Small intestine (tissue), 7 donors: ENCODE measurements around the gene CLMN. TPM values are rescaled to one million over a fixed set of nuclear protein-coding genes. Genes with fewer than 3 reads are reported as not detected.

Experiments used
- DNase-seq, 2 donors: peaks; one replicate each; pipeline versions ENCODE4 v3.0.0 to v3.0.0-alpha.2; 2013
- FAIRE-seq: peaks from 2 replicates; lab custom pipeline; 2012; peaks lifted over from hg19 to GRCh38; lab: Jason Lieb, UNC
- H3K27ac ChIP-seq, 3 donors: one replicate each; pipeline ENCODE4 v1.5.1; 2013; ENCODE audit warnings: low read length in 2 of 3, mild to moderate bottlenecking in 2 of 3, control low read depth in 1 of 3, inconsistent platforms in 1 of 3, low read depth in 1 of 3, moderate library complexity in 1 of 3
- H3K27me3 ChIP-seq, 3 donors: one replicate each; pipeline ENCODE4 v1.6.1; 2013; ENCODE audit warnings: low read length in 3 of 3, inconsistent platforms in 1 of 3; ENCODE audit not compliant: control insufficient read depth in 3 of 3, insufficient read depth in 3 of 3
- H3K36me3 ChIP-seq, 3 donors: one replicate each; pipeline ENCODE4 v1.6.1; 2013; ENCODE audit warnings: low read length in 3 of 3, inconsistent platforms in 1 of 3, low read depth in 1 of 3, mild to moderate bottlenecking in 1 of 3, moderate library complexity in 1 of 3; ENCODE audit not compliant: control insufficient read depth in 3 of 3, insufficient read depth in 2 of 3
- H3K4me1 ChIP-seq, 3 donors: one replicate each; pipeline ENCODE4 v1.6.1; 2013; ENCODE audit warnings: low read length in 2 of 3, inconsistent platforms in 1 of 3, low read depth in 1 of 3, mild to moderate bottlenecking in 1 of 3, moderate library complexity in 1 of 3; ENCODE audit not compliant: control insufficient read depth in 3 of 3, insufficient read depth in 2 of 3
- H3K4me3 ChIP-seq, 3 donors: one replicate each; pipeline ENCODE4 v1.5.1; 2013; ENCODE audit warnings: low read length in 3 of 3, control low read depth in 1 of 3, inconsistent platforms in 1 of 3, low read depth in 1 of 3, mild to moderate bottlenecking in 1 of 3, moderate library complexity in 1 of 3
- H3K9me3 ChIP-seq, 2 donors: one replicate each; pipeline ENCODE4 v1.6.1; 2013; ENCODE audit warnings: low read depth in 1 of 2, low read length in 1 of 2; ENCODE audit not compliant: control insufficient read depth in 2 of 2, insufficient read depth in 1 of 2
- WGBS, 3 donors: extraction: QIAGEN DNeasy Blood & Tissue Kit; methylation state at CpG; one replicate each; pipeline ENCODE4 v1.1.7; 2013; 5-methylcytosine and 5-hydroxymethylcytosine counted together
- polyA plus RNA-seq, 4 donors: library from polyadenylated mRNA; stranded (reverse) in 3 of 4; unstranded in 1 of 4; fragments of 200-250 nt in 3 of 4; fragments of 120-200 nt in 1 of 4; gene quantifications; one replicate each; pipeline versions ENCODE4 v1.2.1 to v1.2.3, GENCODE V29; 2013
- donor health status: healthy with polysubstance abuse.
- donor health status: control.
- donor health status: control.
- donor health status: Bipolar disorder and iron deficiency.
- donor health status: healthy.

Gene CLMN
- polyA plus RNA-seq, 4 donors: 2.9 to 25.0 (median 5.7) TPM

GRCh38 chr14:95188380-95188779 lies 131.3 kb downstream of the CLMN start:
- FAIRE-seq (no peak), DNase-seq (no peak)
- H3K27ac ChIP-seq: no peak overlapping the region
- peaks cover 0 to 10% of the 10 kb centered on the region in 2 donors for H3K9me3 ChIP-seq
- no peak overlapping the region for H3K4me3 ChIP-seq
- WGBS, 3 donors: 86 to 91% (median 87%) methylated on average over 3 of the region's 3 CpGs
- peaks cover 0 to 23% (median 0%) of the 10 kb centered on the region in 3 donors for H3K36me3 ChIP-seq
- H3K27me3 ChIP-seq: no peaks in the 10 kb centered on the region
- peaks cover 0 to 20% (median 5%) of the 10 kb centered on the region in 3 donors for H3K4me1 ChIP-seq

GRCh38 chr14:95185767-95186392 lies 133.8 kb downstream of the CLMN start:
- Histone ChIP-seq H3K27me3 (no peaks in the 10 kb centered on the region), H3K27ac (peak overlapping the region in 1 of 3 donors; percentile 60), H3K36me3 (peaks cover 0 to 12% (median 0%) of the 10 kb centered on the region in 3 donors), H3K9me3 (peaks cover 0 to 10% of the 10 kb centered on the region in 2 donors), H3K4me3 (no peak overlapping the region), H3K4me1 (peaks cover 0 to 21% (median 10%) of the 10 kb centered on the region in 3 donors)
- DNase-seq: no peak
- FAIRE-seq: no peak
- WGBS, 3 donors: 59 to 84% (median 72%) methylated on average over 11 of the region's 11 CpGs

GRCh38 chr14:95185033-95185766 lies 134.5 kb downstream of the CLMN start:
- DNase-seq (peak; percentile 67), FAIRE-seq (no peak)
- Histone ChIP-seq H3K4me3 (no peak overlapping the region), H3K4me1 (peaks cover 0 to 21% (median 10%) of the 10 kb centered on the region in 3 donors), H3K36me3 (peaks cover 0 to 6% (median 0%) of the 10 kb centered on the region in 3 donors), H3K27me3 (no peaks in the 10 kb centered on the region), H3K27ac (peak overlapping the region in 1 of 3 donors; percentile 79), H3K9me3 (peaks cover 0 to 10% of the 10 kb centered on the region in 2 donors)
- 32 to 49% (median 43%) methylated on average over 12 of the region's 12 CpGs for WGBS, 3 donors

GRCh38 chr14:95184413-95184790 lies 135.3 kb downstream of the CLMN start:
- FAIRE-seq (no peak), DNase-seq (no peak)
- WGBS, 3 donors: 44 to 67% (median 65%) methylated on average over 2 of the region's 2 CpGs
- Histone ChIP-seq H3K4me3 (no peak overlapping the region), H3K4me1 (peaks cover 0 to 21% (median 10%) of the 10 kb centered on the region in 3 donors), H3K27me3 (no peaks in the 10 kb centered on the region), H3K36me3 (peaks cover 0 to 4% (median 0%) of the 10 kb centered on the region in 3 donors), H3K9me3 (peaks cover 0 to 10% of the 10 kb centered on the region in 2 donors), H3K27ac (peak overlapping the region in 2 of 3 donors; percentile 16 to 79)

- 16 to 39% (median 34%) methylated on average over 6 of the region's 6 CpGs for WGBS, 3 donors
- H3K27ac ChIP-seq: peak overlapping the region in 2 of 3 donors; percentile 16 to 79
- H3K27me3 ChIP-seq: no peaks in the 10 kb centered on the region
- H3K36me3 ChIP-seq: peaks cover 0 to 4% (median 0%) of the 10 kb centered on the region in 3 donors
- peaks cover 0 to 21% (median 10%) of the 10 kb centered on the region in 3 donors for H3K4me1 ChIP-seq
- FAIRE-seq: no peak
- H3K4me3 ChIP-seq: no peak overlapping the region
- peak; percentile 35 to 65 for DNase-seq
- peaks cover 0 to 10% of the 10 kb centered on the region in 2 donors for H3K9me3 ChIP-seq
These were observed 135.9 kb downstream of the CLMN start for GRCh38 chr14:95183532-95184412.

GRCh38 chr14:95183082-95183481 lies 136.6 kb downstream of the CLMN start:
- FAIRE-seq (no peak), DNase-seq (no peak)
- WGBS, 3 donors: 74 to 87% (median 77%) methylated on average over 1 of the region's 1 CpG
- H3K9me3 ChIP-seq: peaks cover 0 to 4% of the 10 kb centered on the region in 2 donors
- H3K36me3 ChIP-seq: peaks cover 0 to 4% (median 0%) of the 10 kb centered on the region in 3 donors
- peak overlapping the region in 1 of 3 donors; percentile 67 for H3K27ac ChIP-seq
- peaks cover 0 to 21% (median 10%) of the 10 kb centered on the region in 3 donors for H3K4me1 ChIP-seq
- no peak overlapping the region for H3K4me3 ChIP-seq
- no peaks in the 10 kb centered on the region for H3K27me3 ChIP-seq

GRCh38 chr14:95182379-95182778 lies 137.3 kb downstream of the CLMN start:
- WGBS, 3 donors: 85 to 94% (median 92%) methylated on average over 8 of the region's 8 CpGs
- peaks cover 0 to 21% (median 10%) of the 10 kb centered on the region in 3 donors for H3K4me1 ChIP-seq
- H3K27me3 ChIP-seq: no peaks in the 10 kb centered on the region
- H3K27ac ChIP-seq: peak overlapping the region in 1 of 3 donors; percentile 22
- H3K36me3 ChIP-seq: no peaks in the 10 kb centered on the region
- FAIRE-seq (no peak), DNase-seq (no peak)
- H3K9me3 ChIP-seq: no peaks in the 10 kb centered on the region
- no peak overlapping the region for H3K4me3 ChIP-seq
